HUES48 (cell line): ENCODE data around the gene MYNN.
A peak's percentile ranks its signal among the peaks of the same experiment; 100 is the strongest.
"Not testable (repeated sequence)": the region's sequence is repeated elsewhere in the genome, so short reads cannot be mapped to it uniquely, and the experiment has no call there.

ENCODE experiments used
- H3K27ac ChIP-seq: one replicate; pipeline ENCODE4 v1.7.0; 2013; ENCODE audit warnings: low read depth, low read length, inconsistent platforms
- H3K27me3 ChIP-seq: 2 replicates; pipeline ENCODE4 v1.6.1; 2013; ENCODE audit warnings: mild to moderate bottlenecking, low read length; ENCODE audit not compliant: control insufficient read depth, insufficient read depth
- H3K36me3 ChIP-seq: 2 replicates; pipeline ENCODE4 v1.6.1; 2013; ENCODE audit warnings: low read length; ENCODE audit not compliant: control insufficient read depth, insufficient read depth
- H3K4me1 ChIP-seq: 2 replicates; pipeline ENCODE4 v1.6.1; 2013; ENCODE audit warnings: mild to moderate bottlenecking, low read length; ENCODE audit not compliant: control insufficient read depth, insufficient read depth
- H3K4me3 ChIP-seq: 2 replicates; pipeline ENCODE4 v1.5.1; 2013; ENCODE audit warnings: mild to moderate bottlenecking, low read depth, low read length
- H3K9ac ChIP-seq: 2 replicates; pipeline ENCODE4 v1.6.1; 2013; ENCODE audit warnings: mild to moderate bottlenecking, low read depth, low read length, moderate library complexity
- H3K9me3 ChIP-seq: 2 replicates; pipeline ENCODE4 v1.6.1; 2013; ENCODE audit warnings: low read length; ENCODE audit not compliant: control insufficient read depth, insufficient read depth

The MYNN gene

GRCh38 chr3:169772897-169773816 is at the start of gene MYNN:
Gene MYNN (plus strand): TSS chr3:169773396. CDS start chr3:169774296, 900 bp downstream.
- no peaks in the 10 kb centered on the region for H3K27me3 ChIP-seq
- no peaks in the 10 kb centered on the region for H3K9me3 ChIP-seq
- H3K36me3 ChIP-seq = peaks cover 37% of the 10 kb centered on the region
- peak within 1 kb of the TSS; percentile 99 for H3K27ac ChIP-seq
- H3K4me3 ChIP-seq = peak within 1 kb of the TSS; percentile 94
- peaks cover 23% of the 10 kb centered on the region for H3K4me1 ChIP-seq
- H3K9ac ChIP-seq = peak within 1 kb of the TSS; percentile 94

GRCh38 chr3:169731857-169732256 is 41.3 kb upstream of the MYNN start:
- not testable (repeated sequence) for H3K27ac ChIP-seq, H3K27me3 ChIP-seq, H3K4me3 ChIP-seq, H3K9ac ChIP-seq, H3K9me3 ChIP-seq, H3K36me3 ChIP-seq, H3K4me1 ChIP-seq

DNA sequence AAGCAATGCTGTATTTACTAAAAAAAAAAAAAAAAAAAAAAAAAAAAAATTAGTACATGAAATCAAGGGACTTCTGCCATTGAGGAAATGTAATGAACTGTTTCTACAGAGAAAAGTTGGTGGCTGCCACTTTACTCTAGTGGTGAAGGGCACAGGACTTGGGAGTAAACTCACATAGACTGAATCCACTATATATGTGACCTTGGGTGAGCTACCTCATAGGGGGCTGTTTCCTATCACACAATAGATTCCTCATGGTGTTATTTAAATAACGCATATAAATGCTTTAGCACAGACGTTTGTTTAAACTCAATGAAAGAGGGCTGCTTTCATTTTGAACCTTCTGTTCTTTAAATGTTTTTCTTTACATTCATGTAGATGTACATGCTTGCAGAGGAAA is 34.1 kb upstream of the MYNN start:
- H3K9ac ChIP-seq = no peak overlapping the region
- H3K4me1 ChIP-seq = peaks cover 16% of the 10 kb centered on the region
- peak overlapping the region; percentile 52 for H3K27ac ChIP-seq
- no peaks in the 10 kb centered on the region for H3K9me3 ChIP-seq
- H3K36me3 ChIP-seq = no peaks in the 10 kb centered on the region
- no peak overlapping the region for H3K4me3 ChIP-seq
- H3K27me3 ChIP-seq = no peaks in the 10 kb centered on the region

GRCh38 chr3:169744366-169745054 is 28.7 kb upstream of the MYNN start:
- Histone ChIP-seq H3K9ac (no peak overlapping the region), H3K27ac (peak overlapping the region; percentile 54), H3K9me3 (no peaks in the 10 kb centered on the region), H3K4me1 (peaks cover 12% of the 10 kb centered on the region), H3K4me3 (no peak overlapping the region), H3K36me3 (no peaks in the 10 kb centered on the region), H3K27me3 (no peaks in the 10 kb centered on the region)

GRCh38 chr3:169746924-169747323 is 26.3 kb upstream of the MYNN start:
- Histone ChIP-seq H3K9ac (no peak overlapping the region), H3K9me3 (no peaks in the 10 kb centered on the region), H3K27ac (no peak overlapping the region), H3K36me3 (no peaks in the 10 kb centered on the region), H3K4me3 (no peak overlapping the region), H3K27me3 (no peaks in the 10 kb centered on the region), H3K4me1 (peaks cover 10% of the 10 kb centered on the region)

- H3K27me3 ChIP-seq = no peaks in the 10 kb centered on the region
Observed at GRCh38 chr3:169748670-169749069, 24.5 kb upstream of the MYNN start.

GRCh38 chr3:169750665-169751064 is 22.5 kb upstream of the MYNN start:
- Histone ChIP-seq H3K36me3 (no peaks in the 10 kb centered on the region), H3K4me1 (no peaks in the 10 kb centered on the region), H3K4me3 (no peak overlapping the region), H3K27ac (no peak overlapping the region), H3K9ac (no peak overlapping the region), H3K27me3 (no peaks in the 10 kb centered on the region), H3K9me3 (no peaks in the 10 kb centered on the region)

More at GRCh38 chr3:169748670-169749069, 24.5 kb upstream of the MYNN start:
- Histone ChIP-seq H3K36me3 (no peaks in the 10 kb centered on the region), H3K9me3 (no peaks in the 10 kb centered on the region), H3K9ac (no peak overlapping the region), H3K4me3 (no peak overlapping the region), H3K4me1 (peaks cover 6% of the 10 kb centered on the region), H3K27ac (no peak overlapping the region)

GRCh38 chr3:169751875-169752274 is 21.3 kb upstream of the MYNN start:
- H3K27me3 ChIP-seq = no peaks in the 10 kb centered on the region
- no peak overlapping the region for H3K9ac ChIP-seq
- no peaks in the 10 kb centered on the region for H3K4me1 ChIP-seq
- H3K4me3 ChIP-seq = no peak overlapping the region
- H3K9me3 ChIP-seq = no peaks in the 10 kb centered on the region
- H3K36me3 ChIP-seq = no peaks in the 10 kb centered on the region
- no peak overlapping the region for H3K27ac ChIP-seq

- no peaks in the 10 kb centered on the region for H3K4me1 ChIP-seq
- no peak overlapping the region for H3K9ac ChIP-seq
- H3K9me3 ChIP-seq = no peaks in the 10 kb centered on the region
- no peaks in the 10 kb centered on the region for H3K36me3 ChIP-seq
- no peak overlapping the region for H3K4me3 ChIP-seq
- no peaks in the 10 kb centered on the region for H3K27me3 ChIP-seq
- no peak overlapping the region for H3K27ac ChIP-seq
Observed at GRCh38 chr3:169754711-169755110, 18.5 kb upstream of the MYNN start.

DNA sequence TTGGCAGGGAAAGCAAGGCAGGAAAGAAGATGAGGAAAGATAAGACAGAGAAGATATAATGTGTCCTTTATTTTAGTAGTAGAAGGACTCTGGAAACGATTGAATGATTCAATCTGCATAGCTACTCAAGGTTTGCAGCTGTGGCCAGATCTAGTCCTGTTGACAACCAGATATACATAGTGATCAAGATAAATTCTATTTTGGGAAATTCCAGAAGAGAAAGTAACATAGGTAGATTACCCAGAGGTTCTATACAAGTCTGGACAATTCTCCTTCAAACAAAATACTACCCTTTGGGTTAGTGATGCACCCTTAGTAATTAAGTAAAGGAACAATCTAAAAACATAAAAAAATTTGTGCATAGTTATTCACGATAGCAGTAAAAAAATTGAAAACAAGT is 17.7 kb upstream of the MYNN start:
- no peaks in the 10 kb centered on the region for H3K27me3 ChIP-seq
- peaks cover 5% of the 10 kb centered on the region; the same call in 1 of the 2 replicates for H3K9me3 ChIP-seq
- no peaks in the 10 kb centered on the region for H3K4me1 ChIP-seq
- H3K36me3 ChIP-seq = no peaks in the 10 kb centered on the region
- no peak overlapping the region for H3K27ac ChIP-seq
- no peak overlapping the region for H3K9ac ChIP-seq
- H3K4me3 ChIP-seq = no peak overlapping the region

GRCh38 chr3:169758359-169758994 is 14.7 kb upstream of the MYNN start:
- H3K4me3 ChIP-seq = no peak overlapping the region
- H3K4me1 ChIP-seq = no peaks in the 10 kb centered on the region
- no peaks in the 10 kb centered on the region for H3K36me3 ChIP-seq
- no peak overlapping the region for H3K27ac ChIP-seq
- H3K9me3 ChIP-seq = peaks cover 8% of the 10 kb centered on the region; the same call in 1 of the 2 replicates
- H3K27me3 ChIP-seq = no peaks in the 10 kb centered on the region
- no peak overlapping the region for H3K9ac ChIP-seq
